Dedifferentiated amniotic fluid mesenchymal stem cell (primary cell): ENCODE data around the gene GMPS.
"Not testable (repeated sequence)": the region's sequence is repeated elsewhere in the genome, so short reads cannot be mapped to it uniquely, and the experiment has no call there.

Experiments
- DNase-seq: peaks from one replicate; pipeline ENCODE4 v3.0.0-alpha.2; 2016; ENCODE audit errors: extremely low spot score

GMPS gene

GRCh38 chr3:155870133-155870944, at the start of gene GMPS:
Gene GMPS (plus strand): TSS chr3:155870650. CDS start chr3:155870871, 221 bp downstream.
- peak; percentile 91 for DNase-seq

- not testable (repeated sequence) for DNase-seq
Measured at GRCh38 chr3:155828490-155829098, 41.9 kb upstream of the GMPS start.

GRCh38 chr3:155835341-155836071, 34.9 kb upstream of the GMPS start:
- DNase-seq, result no peak

- DNase-seq, result no peak
Measured at GRCh38 chr3:155843569-155843968, 26.9 kb upstream of the GMPS start.

GRCh38 chr3:155846119-155846518, 24.3 kb upstream of the GMPS start:
- DNase-seq, result no peak

- DNase-seq, result no peak
Measured at GRCh38 chr3:155847993-155848392, 22.5 kb upstream of the GMPS start.

GRCh38 chr3:155849404-155849803, 21.0 kb upstream of the GMPS start:
- DNase-seq, result not testable (repeated sequence)

GRCh38 chr3:155852341-155852740, 18.1 kb upstream of the GMPS start:
- DNase-seq, result no peak

GRCh38 chr3:155853214-155854140, 17.0 kb upstream of the GMPS start:
- DNase-seq, result no peak

- DNase-seq, result peak; percentile 99
Measured at GRCh38 chr3:155854141-155854940, 16.1 kb upstream of the GMPS start, which contains the start of gene SLC33A1. Gene SLC33A1 (minus strand): TSS chr3:155854427. CDS start chr3:155853997, 430 bp downstream.

- DNase-seq, result peak; percentile 31
Measured at GRCh38 chr3:155859859-155860258, 10.6 kb upstream of the GMPS start.

GRCh38 chr3:155860424-155860823, 10.0 kb upstream of the GMPS start:
- not testable (repeated sequence) for DNase-seq

GRCh38 chr3:155861476-155862183, 8.8 kb upstream of the GMPS start:
- no peak for DNase-seq

GRCh38 chr3:155862290-155862982, 8.0 kb upstream of the GMPS start:
- not testable (repeated sequence) for DNase-seq

- no peak for DNase-seq
Measured at GRCh38 chr3:155863072-155863784, 7.2 kb upstream of the GMPS start.

GRCh38 chr3:155869691-155870090, 759 bp upstream of the GMPS start:
- no peak for DNase-seq

- DNase-seq, result peak; percentile 42
Measured at GRCh38 chr3:155870945-155871745, 695 bp downstream of the GMPS start.

GRCh38 chr3:155871746-155872158, 1.3 kb downstream of the GMPS start:
- DNase-seq, result no peak
